Liver (tissue), 9 donors: Measurements from ENCODE around the gene UTP25. TPM values are rescaled to one million over a fixed set of nuclear protein-coding genes. Genes with fewer than 3 reads are reported as not detected.
"Not testable (repeated sequence)": the region's sequence is repeated elsewhere in the genome, so short reads cannot be mapped to it uniquely, and the experiment has no call there.

Experiments used
- DNase-seq: peaks from one replicate; pipeline ENCODE4 v3.0.0-alpha.2; 2017; ENCODE audit warnings: low spot score
- H3K27ac ChIP-seq, 2 donors: one replicate each; pipeline ENCODE4 v1.7.0; 2013; ENCODE audit warnings: inconsistent platforms in 2 of 2, low read length in 2 of 2, control low read depth in 1 of 2, low read depth in 1 of 2, mild to moderate bottlenecking in 1 of 2
- H3K27me3 ChIP-seq, 4 donors: one replicate each; pipeline versions ENCODE4 v1.6.1 to v1.7.0; 2013; ENCODE audit warnings: low read length in 3 of 4, inconsistent platforms in 1 of 4, mild to moderate bottlenecking in 1 of 4, moderate library complexity in 1 of 4; ENCODE audit not compliant: control insufficient read depth in 4 of 4, insufficient read depth in 4 of 4
- H3K36me3 ChIP-seq, 4 donors: one replicate each; pipeline versions ENCODE4 v1.6.1 to v1.7.0; 2013; ENCODE audit warnings: low read length in 3 of 4, mild to moderate bottlenecking in 3 of 4, low read depth in 1 of 4, moderate library complexity in 1 of 4; ENCODE audit not compliant: control insufficient read depth in 4 of 4, insufficient read depth in 3 of 4
- H3K4me1 ChIP-seq, 4 donors: one replicate each; pipeline versions ENCODE4 v1.6.1 to v1.7.0; 2013; ENCODE audit warnings: low read length in 3 of 4, mild to moderate bottlenecking in 3 of 4, moderate library complexity in 1 of 4; ENCODE audit not compliant: control insufficient read depth in 4 of 4, insufficient read depth in 4 of 4
- H3K4me3 ChIP-seq, 3 donors: one replicate each; pipeline versions ENCODE4 v1.6.1 to v1.7.0; 2013; ENCODE audit warnings: low read length in 3 of 3, control low read depth in 1 of 3, low read depth in 1 of 3, mild to moderate bottlenecking in 1 of 3
- H3K9ac ChIP-seq, 2 donors: one replicate each; pipeline ENCODE4 v1.7.0; 2013; ENCODE audit warnings: low read length in 2 of 2, mild to moderate bottlenecking in 2 of 2, moderate library complexity in 2 of 2, control low read depth in 1 of 2, low read depth in 1 of 2
- H3K9me3 ChIP-seq, 4 donors: one replicate each; pipeline versions ENCODE4 v1.6.1 to v1.7.0; 2013; ENCODE audit warnings: low read length in 3 of 4; ENCODE audit not compliant: control insufficient read depth in 4 of 4
- EGR1 ChIP-seq, 2 donors: IDR thresholded peaks; 2 replicates each; pipeline ENCODE4 v1.6.1; 2016 to 2018; ENCODE audit warnings: antibody characterized with exemption in 2 of 2, low read depth in 2 of 2
- FOXA1 ChIP-seq: IDR thresholded peaks from 2 replicates; pipeline ENCODE4 v1.6.1; 2016; ENCODE audit warnings: antibody characterized with exemption
- FOXA2 ChIP-seq: IDR thresholded peaks from 2 replicates; pipeline ENCODE4 v1.6.1; 2016; ENCODE audit warnings: antibody characterized with exemption
- GABPA ChIP-seq, 2 donors: IDR thresholded peaks in 1 of 2; conservative IDR thresholded peaks in 1 of 2; 2 replicates each; pipeline ENCODE4 v1.6.1; 2016; ENCODE audit warnings: antibody characterized with exemption in 2 of 2, mild to moderate bottlenecking in 1 of 2, moderate library complexity in 1 of 2
- HNF4A ChIP-seq, 2 donors: conservative IDR thresholded peaks; 2 replicates each; pipeline ENCODE4 v1.6.1; 2016; ENCODE audit warnings: antibody characterized with exemption in 2 of 2, mild to moderate bottlenecking in 2 of 2
- HNF4G ChIP-seq: IDR thresholded peaks from 2 replicates; pipeline ENCODE4 v1.6.1; 2016; ENCODE audit warnings: antibody characterized with exemption
- JUND ChIP-seq, 2 donors: IDR thresholded peaks; 2 replicates each; pipeline ENCODE4 v1.6.1; 2016; ENCODE audit warnings: antibody characterized with exemption in 2 of 2
- MAX ChIP-seq: IDR thresholded peaks from 2 replicates; pipeline ENCODE4 v1.6.1; 2016; ENCODE audit warnings: antibody characterized with exemption
- NR2F2 ChIP-seq: IDR thresholded peaks from 2 replicates; pipeline ENCODE4 v1.6.1; 2016; ENCODE audit warnings: antibody characterized with exemption
- RAD21 ChIP-seq, 2 donors: IDR thresholded peaks; 2 replicates each; pipeline ENCODE4 v1.6.1; 2016; ENCODE audit warnings: antibody characterized with exemption in 2 of 2, mild to moderate bottlenecking in 2 of 2
- RXRA ChIP-seq, 2 donors: IDR thresholded peaks; 2 replicates each; pipeline ENCODE4 v1.6.1; 2017 to 2018; ENCODE audit warnings: antibody characterized with exemption in 2 of 2, mild to moderate bottlenecking in 1 of 2
- SP1 ChIP-seq: IDR thresholded peaks from 2 replicates; pipeline ENCODE4 v1.6.1; 2018; ENCODE audit warnings: antibody characterized with exemption, mild to moderate bottlenecking
- TAF1 ChIP-seq: conservative IDR thresholded peaks from 2 replicates; pipeline ENCODE4 v1.6.1; 2016; ENCODE audit warnings: antibody characterized with exemption, mild to moderate bottlenecking
- YY1 ChIP-seq: IDR thresholded peaks from 2 replicates; pipeline ENCODE4 v1.6.1; 2016; ENCODE audit warnings: antibody characterized with exemption, mild to moderate bottlenecking
- WGBS: extraction: QIAGEN DNeasy Blood & Tissue Kit; methylation state at CpG from one replicate; pipeline ENCODE4 v1.1.7; 2013; 5-methylcytosine and 5-hydroxymethylcytosine counted together
- polyA plus RNA-seq, 2 donors: library from polyadenylated mRNA; stranded (reverse) in 1 of 2; unstranded in 1 of 2; fragments of 200-250 nt in 1 of 2; fragments of >200 nt in 1 of 2; fragmentation: Nextera tagmentation in 1 of 2; extraction: Ambion mirVana in 1 of 2; gene quantifications; one replicate each; pipeline versions ENCODE4 v1.2.1 to v1.2.3, GENCODE V29; 2013 to 2015
- total RNA-seq, 2 donors: library from RNA; depleted of rRNA; stranded (reverse); fragments of >200 nt; gene quantifications; one replicate each; pipeline ENCODE4 v1.2.3, GENCODE V29; 2014
- TF ChIP-seq, protein P1 (sequence below): fragments of 150-350 bp; IDR thresholded peaks from 2 replicates; pipeline ENCODE4 v1.5.1; 2017; ENCODE audit warnings: improper control_type of control experiment, low read depth, low read length; ENCODE audit not compliant: missing input control
- TF ChIP-seq, protein P2 (sequence below): IDR thresholded peaks from 2 replicates; pipeline ENCODE4 v1.6.1; 2016; ENCODE audit warnings: antibody characterized with exemption
- donor health status: healthy.
- donor health status: healthy.
- donor health status: healthy.
- donor health status: healthy.
- donor health status: healthy.

The UTP25 gene
- total and polyA plus RNA-seq, 4 donors: 2.4 to 7.7 (median 3.0) TPM

- H3K4me1 ChIP-seq: no peaks in the 10 kb centered on the region
- no peak for TF ChIP-seq SP1
- TF ChIP-seq TAF1: no peak
- TF ChIP-seq YY1: no peak
- no peak for TF ChIP-seq FOXA1
- no peak for TF ChIP-seq RXRA (IDR thresholded peaks at IDR 0.05)
- TF ChIP-seq FOXA2: no peak
- no peak for TF ChIP-seq JUND (IDR thresholded peaks at IDR 0.05)
- no peak for TF ChIP-seq RAD21 (IDR thresholded peaks at IDR 0.05)
- no peak for TF ChIP-seq MAX
- TF ChIP-seq, protein P1, sequence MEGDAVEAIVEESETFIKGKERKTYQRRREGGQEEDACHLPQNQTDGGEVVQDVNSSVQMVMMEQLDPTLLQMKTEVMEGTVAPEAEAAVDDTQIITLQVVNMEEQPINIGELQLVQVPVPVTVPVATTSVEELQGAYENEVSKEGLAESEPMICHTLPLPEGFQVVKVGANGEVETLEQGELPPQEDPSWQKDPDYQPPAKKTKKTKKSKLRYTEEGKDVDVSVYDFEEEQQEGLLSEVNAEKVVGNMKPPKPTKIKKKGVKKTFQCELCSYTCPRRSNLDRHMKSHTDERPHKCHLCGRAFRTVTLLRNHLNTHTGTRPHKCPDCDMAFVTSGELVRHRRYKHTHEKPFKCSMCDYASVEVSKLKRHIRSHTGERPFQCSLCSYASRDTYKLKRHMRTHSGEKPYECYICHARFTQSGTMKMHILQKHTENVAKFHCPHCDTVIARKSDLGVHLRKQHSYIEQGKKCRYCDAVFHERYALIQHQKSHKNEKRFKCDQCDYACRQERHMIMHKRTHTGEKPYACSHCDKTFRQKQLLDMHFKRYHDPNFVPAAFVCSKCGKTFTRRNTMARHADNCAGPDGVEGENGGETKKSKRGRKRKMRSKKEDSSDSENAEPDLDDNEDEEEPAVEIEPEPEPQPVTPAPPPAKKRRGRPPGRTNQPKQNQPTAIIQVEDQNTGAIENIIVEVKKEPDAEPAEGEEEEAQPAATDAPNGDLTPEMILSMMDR: no peak
- TF ChIP-seq NR2F2: no peak
- no peak for TF ChIP-seq EGR1 (IDR thresholded peaks at IDR 0.05; ENCODE audit: low read depth in 2 of 2)
- TF ChIP-seq HNF4G: no peak
- TF ChIP-seq, protein P2, sequence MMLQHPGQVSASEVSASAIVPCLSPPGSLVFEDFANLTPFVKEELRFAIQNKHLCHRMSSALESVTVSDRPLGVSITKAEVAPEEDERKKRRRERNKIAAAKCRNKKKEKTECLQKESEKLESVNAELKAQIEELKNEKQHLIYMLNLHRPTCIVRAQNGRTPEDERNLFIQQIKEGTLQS: no peak
- no peak for TF ChIP-seq GABPA (IDR thresholded peaks at IDR 0.05 in 1 of 2, conservative IDR thresholded peaks at IDR 0.05 in 1 of 2)
- TF ChIP-seq HNF4A (conservative IDR thresholded peaks at IDR 0.05): no peak
Measured at GRCh38 chr1:209901211-209901610, 73.4 kb downstream of the UTP25 start.

DNA sequence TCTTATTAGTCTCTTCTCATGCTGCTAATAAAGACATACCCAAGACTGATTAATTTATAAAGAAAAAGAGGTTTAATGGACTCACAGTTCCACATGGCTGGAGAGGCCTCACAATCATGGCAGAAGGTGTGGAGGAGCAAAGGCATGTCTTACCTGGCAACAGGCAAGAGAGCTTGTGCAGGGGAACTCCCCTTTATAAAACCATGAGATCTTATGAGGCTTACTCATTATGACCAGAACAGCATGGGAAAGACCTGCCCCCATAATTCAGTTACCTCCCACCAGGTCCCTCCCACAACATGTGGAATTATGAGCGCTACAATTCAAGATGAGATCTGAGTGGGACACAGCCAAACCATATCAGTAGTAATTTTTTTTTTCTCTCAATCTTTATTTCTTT is 77.0 kb downstream of the UTP25 start:
- no CpG with 5 or more reads among the region's 1 CpG for WGBS
- not testable (repeated sequence) for H3K36me3 ChIP-seq, H3K27me3 ChIP-seq, H3K9me3 ChIP-seq, H3K4me3 ChIP-seq, H3K9ac ChIP-seq, H3K4me1 ChIP-seq, H3K27ac ChIP-seq, DNase-seq

More at GRCh38 chr1:209901211-209901610, 73.4 kb downstream of the UTP25 start:
- H3K27ac ChIP-seq: no peak overlapping the region
- H3K4me3 ChIP-seq: no peak overlapping the region
- 84% methylated on average over 2 of the region's 2 CpGs for WGBS
- H3K27me3 ChIP-seq: no peaks in the 10 kb centered on the region
- no peaks in the 10 kb centered on the region for H3K9me3 ChIP-seq
- H3K36me3 ChIP-seq: no peaks in the 10 kb centered on the region
- no peak overlapping the region for H3K9ac ChIP-seq
- DNase-seq: no peak

Other genes with a start within 250 kb of the UTP25 start
- gene CAMK1G, start 244.3 kb upstream of the UTP25 start, total RNA-seq: under 1 TPM in 1 of 2 donors, not detected in 1; 0.25 TPM
- under 1 TPM; 0.03 to 0.14 TPM for gene CAMK1G, start 244.3 kb upstream of the UTP25 start, polyA plus RNA-seq
- gene LAMB3, start 175.5 kb upstream of the UTP25 start, total RNA-seq: 1 to 10 TPM; 1.3 to 9.1 TPM
- gene LAMB3, start 175.5 kb upstream of the UTP25 start, polyA plus RNA-seq: 1 to 10 TPM; 3.6 to 7.6 TPM
- 100 to 1,000 TPM in 1 of 2 donors, 1 to 10 TPM in 1; 9.6 to 185 TPM for gene G0S2, start 152.6 kb upstream of the UTP25 start, total RNA-seq
- 100 to 1,000 TPM; 146 to 347 TPM for gene G0S2, start 152.6 kb upstream of the UTP25 start, polyA plus RNA-seq
- 100 to 1,000 TPM in 1 of 2 donors, under 1 TPM in 1; 0.09 to 226 TPM for gene HSD11B1, start 123.1 kb upstream of the UTP25 start, total RNA-seq
- 100 to 1,000 TPM; 381 to 488 TPM for gene HSD11B1, start 123.1 kb upstream of the UTP25 start, polyA plus RNA-seq
- 1 to 10 TPM; 2.4 to 3.4 TPM for gene TRAF3IP3, start 71.9 kb upstream of the UTP25 start, total RNA-seq
- gene TRAF3IP3, start 71.9 kb upstream of the UTP25 start, polyA plus RNA-seq: 1 to 10 TPM in 1 of 2 donors, under 1 TPM in 1; 0.87 to 2.0 TPM
- 1 to 10 TPM; 1.2 to 1.8 TPM for gene C1orf74, start 43.4 kb upstream of the UTP25 start, total RNA-seq
- gene C1orf74, start 43.4 kb upstream of the UTP25 start, polyA plus RNA-seq: under 1 TPM; 0.82 to 0.95 TPM
- 10 to 100 TPM in 1 of 2 donors, under 1 TPM in 1; 0.51 to 29.3 TPM for gene IRF6, start 21.8 kb upstream of the UTP25 start, total RNA-seq
- gene IRF6, start 21.8 kb upstream of the UTP25 start, polyA plus RNA-seq: 10 to 100 TPM; 11.0 to 17.5 TPM
- not detected for gene SYT14, start 110.2 kb downstream of the UTP25 start, total RNA-seq
- gene SYT14, start 110.2 kb downstream of the UTP25 start, polyA plus RNA-seq: not detected